Right forelimb (tissue), 1 donor: ENCODE data around the gene KRTAP5-3.
A peak's percentile ranks its signal among the peaks of the same experiment; 100 is the strongest.
"Not testable (repeated sequence)": the region's sequence is repeated elsewhere in the genome, so short reads cannot be mapped to it uniquely, and the experiment has no call there.

ENCODE experiments used
- DNase-seq: peaks from one replicate; pipeline ENCODE4 v3.0.0-alpha.2; 2018

The KRTAP5-3 gene

GRCh38 chr11:1608363-1608762, at the start of gene KRTAP5-3:
Gene KRTAP5-3 (minus strand): TSS chr11:1608463. CDS start chr11:1608385, 78 bp downstream.
- DNase-seq = no peak

GRCh38 chr11:1656670-1657069, 48.4 kb upstream of the KRTAP5-3 start:
- DNase-seq = no peak

GRCh38 chr11:1656061-1656441, 47.8 kb upstream of the KRTAP5-3 start:
- DNase-seq = no peak

- no peak for DNase-seq
These were observed 47.2 kb upstream of the KRTAP5-3 start for GRCh38 chr11:1655168-1656060.

- DNase-seq = no peak
These were observed 46.3 kb upstream of the KRTAP5-3 start for GRCh38 chr11:1654388-1655167.

GRCh38 chr11:1653541-1654387, 45.5 kb upstream of the KRTAP5-3 start:
- DNase-seq = no peak

GRCh38 chr11:1652771-1653540, 44.7 kb upstream of the KRTAP5-3 start:
- DNase-seq = peak; percentile 89

GRCh38 chr11:1652442-1652770, 44.1 kb upstream of the KRTAP5-3 start:
- DNase-seq = no peak

- no peak for DNase-seq
These were observed 43.8 kb upstream of the KRTAP5-3 start for GRCh38 chr11:1652026-1652425.

- DNase-seq = no peak
These were observed 43.2 kb upstream of the KRTAP5-3 start for GRCh38 chr11:1651411-1651980.

- DNase-seq = no peak
These were observed 42.6 kb upstream of the KRTAP5-3 start for GRCh38 chr11:1650918-1651262.

GRCh38 chr11:1650034-1650917, 42.0 kb upstream of the KRTAP5-3 start:
- DNase-seq = no peak

GRCh38 chr11:1648653-1649420, 40.6 kb upstream of the KRTAP5-3 start:
- DNase-seq = no peak

- no peak for DNase-seq
These were observed 39.8 kb upstream of the KRTAP5-3 start for GRCh38 chr11:1647901-1648652.

- not testable (repeated sequence) for DNase-seq
These were observed 38.3 kb upstream of the KRTAP5-3 start for GRCh38 chr11:1646540-1646939.

- no peak for DNase-seq
These were observed 37.1 kb upstream of the KRTAP5-3 start for GRCh38 chr11:1645357-1645821.

GRCh38 chr11:1644601-1645356, 36.5 kb upstream of the KRTAP5-3 start:
- DNase-seq = no peak

GRCh38 chr11:1643146-1643690, 35.0 kb upstream of the KRTAP5-3 start:
- DNase-seq = no peak
